Kidney glomerular epithelial cell (primary cell): ENCODE measurements around the gene KLHDC4.

ENCODE experiments used
- DNase-seq: peaks from one replicate; lab custom pipeline; 2025; lab: John Stamatoyannopoulos, UW

Gene KLHDC4

DNA sequence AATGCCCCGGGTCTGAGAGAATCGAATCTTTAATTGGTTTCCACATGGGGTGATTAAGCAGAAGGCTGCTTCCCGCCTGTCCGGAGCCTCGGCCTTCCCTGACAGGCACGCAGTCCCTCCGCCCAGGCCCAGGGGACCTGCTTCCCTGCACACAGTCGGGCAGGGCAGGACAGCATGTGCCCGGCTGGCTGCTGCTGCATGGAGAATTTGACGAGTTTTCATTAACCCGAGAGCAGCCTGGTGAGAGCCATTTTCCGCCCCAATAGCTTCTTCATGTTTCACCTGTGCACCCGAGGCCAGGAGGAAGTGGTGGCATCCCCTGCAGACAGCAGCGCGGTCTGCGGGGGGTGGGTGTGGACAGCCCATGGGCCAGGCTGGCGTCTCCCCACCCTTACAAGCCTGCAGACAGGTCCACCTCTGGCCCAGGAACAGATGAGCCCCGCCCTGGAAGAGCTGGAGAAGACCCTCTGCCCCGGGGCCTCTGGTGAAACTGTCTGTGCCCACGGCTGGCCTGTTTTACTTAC lies 67.0 kb downstream of the KLHDC4 start:
- no peak for DNase-seq

DNA sequence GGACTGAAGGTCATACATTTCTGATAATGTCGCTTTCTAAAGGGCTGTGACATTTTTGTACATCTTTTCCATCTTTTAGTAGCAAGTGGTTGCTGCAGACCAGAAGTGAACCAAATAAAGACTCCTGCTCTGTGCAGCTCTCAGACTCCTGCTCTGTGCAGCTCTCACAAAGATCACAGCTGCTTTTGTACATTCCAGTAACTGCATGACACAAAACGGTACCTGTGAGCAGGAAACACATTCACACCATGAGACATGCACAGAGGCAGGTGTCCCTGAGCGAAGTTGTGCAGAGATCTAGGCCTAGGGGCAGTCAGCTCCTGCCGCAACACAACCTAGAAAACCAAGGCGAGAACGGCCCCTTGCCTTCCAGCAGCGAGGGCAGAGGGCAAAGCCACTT lies 67.5 kb downstream of the KLHDC4 start:
- no peak for DNase-seq

DNA sequence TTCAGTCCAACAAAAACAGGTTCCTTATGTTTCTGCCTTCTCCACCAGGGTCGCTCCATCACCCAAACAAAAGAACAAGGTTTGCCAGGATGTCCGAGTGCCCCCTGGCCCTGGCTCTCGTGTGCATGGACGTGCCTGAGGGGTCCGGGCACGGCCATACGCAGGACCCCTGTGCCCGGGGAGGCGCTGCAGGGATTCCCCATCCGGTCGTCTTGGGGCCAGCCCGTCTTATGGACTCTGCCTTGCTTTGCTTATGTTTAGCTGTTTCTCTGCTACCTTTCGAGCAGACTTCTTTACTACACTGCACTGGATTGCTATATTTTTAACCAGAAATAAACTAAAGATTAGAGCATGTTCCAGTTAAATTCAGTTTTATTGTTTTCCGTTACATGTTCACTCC lies 68.0 kb downstream of the KLHDC4 start:
- no peak for DNase-seq

DNA sequence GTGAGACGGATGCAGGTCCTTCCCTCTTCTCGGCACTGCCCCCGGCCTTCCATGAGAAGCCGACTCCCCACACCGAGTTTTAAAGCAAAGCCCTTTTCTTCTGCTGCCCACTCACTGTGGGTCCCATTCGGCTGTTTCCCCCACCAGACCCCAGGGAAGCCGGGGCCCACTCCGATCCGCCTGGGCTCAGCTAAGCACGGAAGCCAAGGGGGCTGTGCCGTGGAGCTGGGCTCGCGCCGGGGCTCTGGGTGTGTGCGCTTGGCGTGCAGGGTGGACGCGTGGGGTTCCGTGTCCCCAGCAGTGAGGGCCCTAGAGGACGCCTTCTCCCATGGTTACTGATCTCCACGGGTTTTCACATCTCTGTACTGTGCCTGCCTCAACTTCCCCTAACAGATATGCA lies 68.5 kb downstream of the KLHDC4 start:
- no peak for DNase-seq

- no peak for DNase-seq
These were observed 69.1 kb downstream of the KLHDC4 start for GRCh38 chr16:87696726-87697125.

GRCh38 chr16:87695534-87695933 lies 70.3 kb downstream of the KLHDC4 start:
- no peak for DNase-seq

DNA sequence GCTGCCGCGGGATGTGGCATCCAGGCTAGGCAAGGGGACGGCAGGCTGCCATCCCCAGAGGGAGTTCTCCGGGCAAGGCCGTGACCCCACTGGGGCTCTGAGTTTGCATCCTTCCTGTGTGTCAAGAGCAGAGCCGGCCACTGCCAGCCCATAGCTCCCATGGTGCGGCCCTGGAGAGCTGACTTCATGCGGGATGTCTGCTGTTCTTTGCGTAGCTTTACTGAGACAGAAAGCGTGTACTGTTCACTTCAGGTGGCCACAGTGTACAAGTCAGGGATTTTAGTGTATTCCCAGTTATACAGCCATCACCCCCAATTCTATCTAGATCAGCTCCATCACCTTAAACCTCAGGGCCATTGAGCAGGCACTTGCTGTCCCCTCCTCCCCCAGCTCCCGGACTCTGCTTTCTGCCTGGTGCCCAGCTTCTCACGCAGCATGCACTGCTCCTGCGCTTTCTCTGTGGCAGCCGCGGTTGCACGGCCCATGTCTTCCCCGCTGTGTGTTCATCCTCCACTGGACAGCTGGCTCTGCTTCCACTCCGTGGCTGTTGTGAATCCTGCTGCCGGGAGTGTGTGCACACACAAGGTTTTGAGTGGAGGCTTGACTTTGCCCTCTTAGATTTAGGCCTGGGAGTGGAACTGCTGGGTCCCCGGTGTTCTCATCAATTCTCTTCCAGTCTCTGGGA lies 71.2 kb downstream of the KLHDC4 start:
- DNase-seq: no peak

GRCh38 chr16:87693827-87694226 lies 72.0 kb downstream of the KLHDC4 start:
- no peak for DNase-seq

DNA sequence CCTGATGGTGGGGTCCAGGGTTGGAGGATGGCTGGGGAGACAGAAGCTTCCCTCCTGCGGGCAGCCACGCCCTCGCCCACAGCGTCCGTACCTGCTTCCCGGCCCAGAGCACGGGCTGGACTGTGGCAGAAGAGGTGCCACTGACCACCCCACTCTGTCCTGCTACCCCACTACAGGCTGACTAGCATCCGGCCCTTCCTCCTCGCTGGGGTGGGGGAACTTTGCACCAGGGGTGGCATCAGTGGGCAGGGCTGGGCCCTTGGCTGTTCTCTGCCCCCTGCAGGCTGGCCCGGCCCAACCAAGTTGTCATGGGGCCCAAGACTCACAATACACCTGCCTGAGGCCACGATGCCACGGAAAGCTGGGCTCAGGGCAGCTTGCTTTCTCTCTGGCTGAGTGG lies 73.0 kb downstream of the KLHDC4 start:
- DNase-seq: no peak

- no peak for DNase-seq
These were observed 73.6 kb downstream of the KLHDC4 start for GRCh38 chr16:87692176-87692575.

- no peak for DNase-seq
These were observed 74.1 kb downstream of the KLHDC4 start for GRCh38 chr16:87691686-87692079.

- DNase-seq: no peak
These were observed 74.7 kb downstream of the KLHDC4 start for GRCh38 chr16:87690911-87691685.

- no peak for DNase-seq
These were observed 75.8 kb downstream of the KLHDC4 start for GRCh38 chr16:87689956-87690465.

- no peak for DNase-seq
These were observed 76.6 kb downstream of the KLHDC4 start for GRCh38 chr16:87688876-87689815.

GRCh38 chr16:87687998-87688529 lies 77.7 kb downstream of the KLHDC4 start:
- no peak for DNase-seq

DNA sequence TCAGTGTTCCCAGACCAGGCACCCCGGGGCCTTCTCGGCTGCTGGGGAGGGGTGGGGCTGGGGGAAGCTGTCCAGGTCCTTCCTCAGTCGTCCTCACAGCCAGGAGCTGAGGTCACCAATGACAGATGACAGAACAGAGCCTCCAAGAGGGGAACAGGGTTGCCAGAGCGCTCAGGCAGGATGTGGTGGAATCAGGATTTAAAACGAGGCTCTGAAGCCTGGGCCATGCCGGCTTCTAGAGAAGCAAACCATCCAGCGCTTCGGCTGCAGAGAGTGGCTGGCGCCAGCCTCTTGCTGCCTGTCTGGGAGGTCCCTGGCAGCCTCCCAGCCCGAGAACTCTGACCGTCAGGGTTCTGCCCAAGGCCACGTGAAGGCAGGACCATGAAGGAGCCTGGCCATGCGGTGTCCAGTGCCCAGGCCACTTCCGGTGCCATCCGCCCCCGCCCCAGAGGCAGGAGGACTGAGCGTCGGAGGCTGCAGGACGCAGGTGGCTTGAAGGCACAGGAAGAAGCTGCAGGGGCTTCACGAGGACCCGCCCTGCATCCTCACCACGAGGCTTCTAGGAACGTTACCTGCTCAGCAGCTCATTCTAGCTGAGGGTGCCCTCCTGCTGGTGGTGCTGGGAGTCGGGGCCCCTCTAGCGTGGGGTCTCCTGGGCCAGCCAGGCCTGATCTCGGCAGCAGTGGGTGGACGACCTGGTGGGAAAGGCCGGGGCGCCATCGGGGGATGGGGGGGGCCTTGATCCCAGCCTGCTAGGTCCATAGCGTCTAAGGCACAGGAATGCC lies 78.5 kb downstream of the KLHDC4 start:
- no peak for DNase-seq

GRCh38 chr16:87686697-87687096 lies 79.1 kb downstream of the KLHDC4 start:
- DNase-seq: no peak

DNA sequence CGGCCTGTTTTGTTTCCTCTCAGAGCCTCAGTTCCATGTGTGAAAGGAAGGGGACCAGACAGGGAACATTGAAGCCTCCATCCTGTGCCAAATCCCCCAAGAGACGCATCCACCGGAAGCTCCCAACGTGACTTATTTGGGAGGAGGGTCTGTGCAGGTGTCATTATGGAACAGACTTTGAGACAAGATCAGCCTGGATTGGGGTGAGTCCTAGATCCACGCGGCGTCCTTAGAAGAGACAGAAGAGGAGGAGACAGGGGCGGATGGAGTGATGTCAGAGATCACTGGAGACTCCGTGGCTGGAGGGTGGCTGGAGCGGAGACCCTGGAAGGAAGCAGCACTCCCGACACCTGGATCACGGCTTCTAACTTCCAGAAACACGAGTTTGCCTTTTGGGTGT lies 80.0 kb downstream of the KLHDC4 start:
- DNase-seq: no peak

- DNase-seq: no peak
These were observed 80.4 kb downstream of the KLHDC4 start for GRCh38 chr16:87685405-87685755.

DNA sequence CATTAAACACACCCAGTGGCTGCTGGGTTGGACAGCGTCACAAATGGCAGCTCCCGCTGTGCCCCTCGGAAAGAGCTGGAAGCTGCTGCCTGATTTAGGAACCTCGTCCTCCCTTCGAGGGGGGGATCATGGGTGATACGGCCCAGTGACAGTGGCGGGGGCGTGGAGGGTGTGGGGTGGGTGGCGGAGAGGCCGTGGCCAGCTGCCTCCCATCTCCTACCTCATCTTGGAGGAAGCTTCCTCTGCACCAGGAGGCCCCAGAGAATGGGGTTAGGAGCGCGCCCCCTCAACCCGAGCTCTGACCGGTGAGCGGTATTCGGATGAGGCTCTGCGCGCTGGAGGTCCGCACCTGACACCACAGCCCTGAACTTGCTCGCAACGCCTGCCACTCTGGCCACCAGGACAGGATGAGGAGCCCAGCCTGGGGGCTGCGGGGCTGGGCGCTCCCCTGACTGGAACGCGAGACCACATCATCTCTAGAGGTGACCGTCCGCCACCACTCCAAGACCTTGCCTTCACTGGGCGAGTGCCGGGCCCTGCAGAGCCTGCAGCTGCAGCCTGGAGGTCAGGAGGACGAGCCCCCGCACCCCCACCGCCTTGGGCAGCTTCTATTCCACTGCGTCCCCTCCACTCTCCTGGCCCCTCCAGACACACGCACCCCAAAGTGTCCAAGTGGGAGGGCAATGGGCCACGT lies 80.9 kb downstream of the KLHDC4 start:
- no peak for DNase-seq
